HG03095 (cell line): ENCODE data around the gene RAB30.
A peak's percentile ranks its signal among the peaks of the same experiment; 100 is the strongest.

Experiments
- ATAC-seq: cut with Tn5 transposase; IDR thresholded peaks from one replicate; pipeline ENCODE4 v1.9.1; 2021; ENCODE audit warnings: moderate library complexity; ENCODE audit not compliant: unreplicated experiment

The RAB30 gene

DNA sequence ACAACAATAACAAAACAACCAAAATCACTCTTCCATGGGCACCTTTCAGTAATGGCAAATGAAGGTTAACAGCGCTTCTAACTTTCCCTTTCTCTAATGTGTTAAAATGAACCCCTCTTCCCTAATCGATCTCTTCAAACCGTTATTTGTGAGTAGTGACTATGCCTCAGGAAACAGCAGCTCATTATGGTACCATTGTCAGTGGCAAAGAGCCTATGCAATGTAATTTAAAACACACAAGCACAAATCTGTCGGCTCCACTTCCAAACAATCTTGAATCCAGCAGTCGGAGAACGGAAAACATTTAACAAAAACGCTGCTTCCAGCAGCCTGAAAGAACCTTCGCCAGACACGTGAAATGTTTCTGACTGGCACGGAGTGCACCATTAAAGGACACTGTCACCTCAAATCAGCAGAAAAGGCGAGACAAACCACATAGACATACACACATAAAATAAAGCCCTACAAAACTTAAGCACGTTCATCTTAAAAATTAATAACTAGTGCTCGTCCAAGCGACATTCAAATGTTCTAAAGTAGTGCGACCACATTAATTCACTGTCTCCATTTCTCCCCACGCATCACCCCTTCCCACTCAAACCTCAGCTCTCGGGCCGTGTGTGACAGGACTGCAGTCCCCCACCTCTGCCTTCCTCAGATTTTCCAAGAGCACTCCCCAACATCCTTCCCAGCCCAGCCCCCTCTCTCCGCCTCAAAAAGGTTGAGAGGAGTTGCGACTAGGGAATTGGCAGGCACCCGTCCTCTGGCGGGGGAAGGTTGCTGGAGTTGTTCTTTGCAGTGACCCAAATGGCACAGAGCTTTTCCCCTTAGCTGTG is 748 bp downstream of the RAB30 start:
- ATAC-seq, result no peak

DNA sequence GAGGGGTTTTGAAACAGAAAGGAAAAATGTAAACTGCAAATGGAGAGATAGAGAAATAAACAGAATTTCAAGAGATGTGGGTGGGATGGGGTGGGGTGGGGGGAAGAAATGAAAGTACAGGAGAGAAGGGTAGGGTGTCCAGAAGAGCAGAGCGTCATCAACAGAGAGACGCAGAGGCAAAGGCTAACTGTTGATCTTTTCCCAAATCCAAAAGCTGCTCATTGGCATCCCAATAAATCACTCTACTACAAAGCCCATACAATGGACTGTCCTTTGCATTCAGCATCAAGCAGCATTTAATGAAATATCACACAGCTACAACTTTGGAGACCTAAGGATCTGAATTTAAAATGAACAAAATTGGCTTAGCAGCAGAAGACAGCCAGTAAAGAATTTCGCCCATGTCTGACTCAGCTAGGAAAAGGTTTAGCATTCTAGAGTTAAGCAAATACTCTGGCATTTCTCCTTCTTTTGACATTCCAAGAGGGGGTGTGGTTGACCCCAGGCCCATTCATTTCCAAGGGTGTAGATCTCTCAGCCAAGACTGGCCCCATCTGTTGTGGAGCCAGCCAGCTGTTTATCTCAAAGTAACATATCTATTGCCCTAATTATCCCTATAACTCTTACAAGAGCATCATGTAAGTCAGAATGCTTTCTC is 1.5 kb downstream of the RAB30 start:
- ATAC-seq, result no peak

DNA sequence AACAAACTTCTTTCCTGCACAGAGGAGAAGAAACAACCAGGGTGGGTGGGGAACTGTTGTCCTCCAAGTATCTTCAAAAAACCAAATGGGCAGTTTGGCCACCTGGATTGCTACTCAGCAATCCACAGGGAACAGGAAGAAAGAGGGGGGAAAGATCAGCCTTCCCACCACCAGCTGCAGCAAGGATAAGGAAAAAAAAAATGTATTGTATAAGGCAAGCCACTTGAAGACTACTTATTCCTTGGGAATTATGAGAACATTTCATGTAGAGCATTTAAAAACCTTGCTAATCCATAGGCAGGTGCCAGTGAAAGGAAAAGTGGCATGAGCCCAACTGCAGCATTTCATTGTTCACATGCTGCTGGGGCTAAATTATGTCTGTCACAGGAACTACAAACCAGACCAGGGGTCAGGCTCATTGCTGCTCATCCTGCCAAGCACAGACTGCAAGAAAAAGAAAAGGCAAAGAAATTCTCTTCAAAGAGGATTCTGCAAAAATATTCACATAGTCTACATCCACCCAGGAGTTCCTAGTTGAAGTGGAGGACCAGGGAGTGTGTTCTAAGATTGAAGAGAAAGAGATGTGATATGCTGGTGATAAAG is 2.2 kb downstream of the RAB30 start:
- ATAC-seq, result no peak

DNA sequence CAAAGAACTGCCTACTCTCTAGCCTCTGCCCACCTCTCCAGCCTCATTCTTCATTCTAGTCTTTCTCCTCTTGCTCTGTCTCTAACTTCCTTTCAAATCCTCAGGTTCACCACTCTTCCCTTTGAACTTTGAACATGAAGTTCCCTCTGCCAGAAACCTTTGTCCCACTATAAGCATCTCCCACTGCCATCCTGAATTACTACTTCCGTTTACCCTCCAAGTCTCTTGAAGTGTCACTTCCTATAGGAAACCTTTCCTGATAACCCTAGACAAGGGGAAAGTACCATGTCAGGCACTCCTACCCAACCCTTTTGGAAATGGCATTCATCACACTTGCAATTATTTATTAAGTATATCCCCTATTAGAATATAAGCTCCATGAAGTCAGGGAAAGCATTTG is 3.1 kb downstream of the RAB30 start:
- no peak for ATAC-seq

DNA sequence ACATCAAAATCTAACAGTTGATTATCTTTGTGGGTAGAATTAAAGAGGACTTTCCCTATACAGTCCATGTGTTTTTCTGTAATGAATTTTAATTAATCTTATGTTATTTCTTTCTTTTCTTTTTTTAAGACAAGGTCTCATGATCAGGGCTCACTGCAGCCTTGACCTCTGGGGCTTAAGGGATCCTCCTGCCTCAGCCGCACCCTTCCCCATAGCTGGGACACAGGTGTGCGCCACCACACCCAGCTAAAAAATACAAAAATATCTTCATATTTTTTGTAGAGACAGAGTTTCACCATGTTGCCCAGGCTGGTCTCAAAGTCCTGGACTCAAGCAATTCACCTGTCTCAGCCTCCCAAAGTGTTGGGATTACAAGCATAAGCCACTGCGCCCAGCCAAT is 7.7 kb downstream of the RAB30 start:
- ATAC-seq, result no peak

DNA sequence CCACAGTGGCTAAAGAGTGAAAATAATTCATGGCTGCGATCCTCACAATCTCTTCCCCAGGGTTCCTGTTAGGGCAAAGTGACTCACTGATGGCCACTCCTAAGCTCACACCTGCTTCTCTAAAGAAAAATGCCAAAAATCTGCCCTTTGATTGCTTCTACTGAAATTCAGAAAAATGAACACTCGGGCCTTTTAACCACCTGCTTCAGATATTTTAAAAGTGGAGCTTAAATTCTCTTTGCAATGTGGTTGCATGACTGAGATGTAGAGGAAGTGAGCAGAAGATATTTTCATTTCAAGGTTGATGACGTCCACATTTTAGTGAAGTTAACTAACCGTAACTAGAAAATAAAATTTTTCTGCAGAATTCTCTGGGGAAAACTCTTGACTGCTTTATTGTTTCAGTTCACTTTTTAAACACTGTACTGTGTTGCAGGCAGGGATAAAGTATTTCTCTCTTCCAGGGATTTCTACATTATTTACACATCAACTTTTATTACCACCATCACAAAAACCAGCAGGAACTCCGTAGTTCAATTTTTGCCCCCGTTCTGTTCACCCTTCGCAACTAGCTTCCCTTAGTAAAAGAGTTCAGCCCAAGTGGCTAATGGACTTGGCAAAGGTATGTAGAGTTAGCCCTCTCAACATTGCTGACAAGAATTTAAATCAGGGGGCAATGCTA is 8.5 kb downstream of the RAB30 start:
- peak; percentile 64 for ATAC-seq

DNA sequence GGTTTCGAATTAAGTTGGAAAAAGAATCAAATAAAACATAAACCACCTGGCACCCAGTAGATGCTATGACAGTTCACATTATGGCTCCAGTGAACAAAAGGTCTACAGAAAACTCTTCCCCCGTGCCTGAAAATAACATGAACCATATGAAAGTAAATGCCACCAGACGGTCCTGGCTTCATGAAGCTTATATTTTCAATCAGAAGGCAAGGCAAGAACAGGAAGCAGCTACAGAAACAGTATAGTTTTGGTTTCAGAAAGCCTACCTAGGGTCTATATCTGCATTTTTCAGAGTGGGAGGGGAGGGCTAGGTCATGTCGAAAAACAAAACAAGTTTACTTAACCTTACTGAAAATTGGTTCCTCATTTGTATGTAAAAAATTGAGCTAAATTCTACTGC is 9.8 kb downstream of the RAB30 start:
- ATAC-seq, result peak; percentile 80

DNA sequence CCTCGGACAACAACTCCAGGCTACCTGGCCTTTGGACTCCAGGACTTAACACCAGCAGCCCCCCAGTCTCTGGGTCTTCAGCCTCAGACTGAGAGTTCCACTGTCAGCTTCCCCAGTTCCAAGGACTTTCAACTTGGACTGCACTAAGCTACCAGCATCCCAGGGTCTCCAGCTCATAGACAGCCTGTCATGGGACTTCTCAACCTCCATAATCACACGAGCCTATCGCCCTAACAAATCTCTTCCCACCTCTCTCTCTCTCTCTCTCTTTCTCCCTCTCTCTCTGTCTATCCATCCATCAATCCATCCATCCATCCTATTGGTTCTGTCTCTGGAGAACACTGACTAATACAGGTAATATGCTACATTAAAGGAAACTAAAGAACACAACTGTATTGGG is 10.7 kb downstream of the RAB30 start:
- no peak for ATAC-seq

DNA sequence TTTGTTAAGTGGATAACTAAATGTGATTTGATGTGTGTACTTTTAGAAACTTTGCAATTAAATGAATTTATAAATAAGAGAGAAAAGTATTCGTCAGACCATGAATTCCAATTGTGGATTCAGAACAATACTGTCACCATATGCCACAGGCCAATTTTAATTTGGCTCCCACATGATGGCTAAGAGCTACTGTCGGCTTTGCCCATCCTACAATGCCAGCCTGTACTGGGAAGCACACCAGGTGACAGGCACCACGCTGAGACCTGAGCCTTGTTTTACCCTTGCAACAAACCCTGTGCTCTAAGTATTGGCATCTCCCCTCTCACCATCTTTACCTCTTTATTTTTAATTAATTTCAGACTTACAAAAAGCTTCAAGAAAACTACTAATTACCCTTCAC is 14.0 kb downstream of the RAB30 start:
- ATAC-seq, result no peak

DNA sequence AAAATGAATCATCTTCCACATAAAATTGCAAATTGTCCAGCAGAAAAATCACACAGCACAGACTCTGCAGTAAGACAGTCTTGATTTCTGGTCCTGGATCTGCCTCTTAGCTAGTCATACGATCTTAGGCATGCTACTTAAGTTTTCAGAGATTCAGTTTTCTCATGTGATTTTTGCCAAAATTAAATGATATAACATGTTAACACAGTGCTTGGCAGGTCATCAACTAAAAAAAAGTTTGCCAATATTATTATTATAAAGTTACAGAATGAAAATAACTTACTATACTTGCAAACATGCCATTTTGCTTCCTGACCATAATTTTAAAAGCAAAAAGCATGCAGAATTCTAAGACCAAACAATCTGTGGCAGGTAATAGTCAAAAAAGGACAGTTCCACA is 15.1 kb downstream of the RAB30 start:
- ATAC-seq, result no peak

DNA sequence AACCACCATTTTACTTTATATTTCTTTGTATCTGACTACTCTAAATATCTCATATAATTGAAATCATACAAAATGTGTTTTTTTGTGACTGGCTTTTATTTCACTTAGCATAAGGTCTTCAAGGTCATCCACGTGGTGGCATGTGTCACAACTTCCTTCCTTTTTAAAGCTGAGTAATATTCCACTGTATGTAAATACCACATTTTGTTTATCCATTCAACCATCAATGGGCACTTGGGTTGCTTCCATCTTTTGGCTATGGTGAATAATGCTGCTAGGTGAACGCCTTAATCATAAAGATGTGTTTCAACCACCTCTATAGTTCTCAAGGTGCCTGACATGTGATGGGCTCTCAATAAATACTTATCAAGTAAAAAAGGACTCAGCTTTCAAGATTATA is 15.5 kb downstream of the RAB30 start:
- no peak for ATAC-seq

DNA sequence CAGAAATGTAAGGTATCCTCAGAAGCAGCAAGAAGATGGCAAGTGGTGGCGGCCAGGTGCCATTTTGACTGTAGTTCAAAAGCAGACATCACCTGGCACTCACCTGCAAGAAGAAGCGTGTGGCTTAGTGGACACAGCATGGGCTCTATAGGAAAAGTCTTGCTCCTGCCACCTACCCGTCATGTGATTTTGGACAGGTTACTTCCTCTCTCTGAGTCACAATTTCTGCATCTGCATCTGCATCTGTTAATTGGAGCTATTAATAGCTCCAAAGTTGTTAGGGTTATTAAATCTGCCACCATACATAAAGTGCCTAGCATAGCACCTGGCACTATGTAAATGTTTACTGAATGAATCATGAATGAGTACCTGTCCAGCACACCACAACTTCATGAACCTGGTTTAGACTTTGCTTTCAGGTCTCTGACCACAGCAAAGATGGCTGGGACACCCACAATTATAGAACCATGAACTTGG is 16.8 kb downstream of the RAB30 start:
- no peak for ATAC-seq

DNA sequence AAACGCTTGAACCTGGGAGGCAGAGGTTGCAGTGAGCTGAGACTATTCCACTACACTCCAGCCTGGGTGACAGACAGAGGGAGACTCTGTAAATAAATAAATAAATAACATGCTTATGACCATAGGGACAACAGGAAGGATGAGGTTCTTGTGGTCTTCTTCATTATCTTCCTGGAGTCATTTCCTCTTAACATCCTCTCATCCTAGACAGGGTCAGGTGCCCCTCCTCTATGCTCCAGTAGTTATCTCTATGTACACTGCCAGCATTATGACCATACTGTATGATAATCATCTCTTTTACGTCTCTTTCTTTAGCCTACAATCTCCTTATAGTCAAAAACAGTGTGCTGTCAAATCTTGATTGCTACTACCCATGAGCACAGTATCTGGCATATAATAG is 17.7 kb downstream of the RAB30 start:
- peak; percentile 61 for ATAC-seq

DNA sequence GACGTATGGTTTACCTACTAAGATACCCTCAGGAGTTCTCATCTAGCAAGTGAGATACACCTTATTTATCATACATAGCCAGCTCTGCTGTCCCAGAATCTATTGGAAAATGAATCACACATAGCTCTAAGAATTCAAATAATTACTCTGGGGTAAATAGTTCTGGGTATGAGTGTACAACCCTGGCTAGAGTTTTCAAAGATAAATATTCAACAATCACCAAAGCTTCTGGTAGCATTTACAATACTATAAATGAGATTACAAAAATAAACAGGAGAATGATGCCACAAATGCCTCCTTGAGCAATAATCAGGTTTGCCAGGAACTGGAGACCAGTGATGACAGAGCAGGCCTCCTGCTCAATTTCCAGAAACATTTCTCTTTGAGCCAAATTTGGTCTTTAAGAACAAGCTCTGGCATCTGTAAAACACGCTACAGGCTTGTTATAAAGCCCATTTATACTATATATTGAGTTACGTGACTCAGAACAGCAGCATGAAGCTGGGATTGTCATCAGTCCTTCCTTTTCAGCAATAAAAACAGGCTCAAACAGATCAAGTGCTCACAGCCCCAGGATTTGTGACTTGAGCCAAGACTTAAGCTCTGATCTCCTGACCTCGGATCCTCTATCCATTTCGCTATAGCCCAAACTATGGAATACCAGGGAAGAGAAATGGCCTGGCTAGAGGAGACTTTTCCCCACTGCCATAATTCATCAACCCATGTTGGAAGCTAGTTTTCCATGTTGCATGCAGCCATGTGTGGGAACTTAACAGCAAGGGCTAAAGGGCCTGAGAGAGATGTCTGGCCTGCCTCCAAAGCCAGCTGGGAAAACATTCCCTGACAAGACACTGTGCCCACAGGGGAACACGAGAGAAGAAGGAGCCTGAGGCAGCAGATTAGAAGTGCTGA is 19.7 kb downstream of the RAB30 start:
- ATAC-seq, result no peak

DNA sequence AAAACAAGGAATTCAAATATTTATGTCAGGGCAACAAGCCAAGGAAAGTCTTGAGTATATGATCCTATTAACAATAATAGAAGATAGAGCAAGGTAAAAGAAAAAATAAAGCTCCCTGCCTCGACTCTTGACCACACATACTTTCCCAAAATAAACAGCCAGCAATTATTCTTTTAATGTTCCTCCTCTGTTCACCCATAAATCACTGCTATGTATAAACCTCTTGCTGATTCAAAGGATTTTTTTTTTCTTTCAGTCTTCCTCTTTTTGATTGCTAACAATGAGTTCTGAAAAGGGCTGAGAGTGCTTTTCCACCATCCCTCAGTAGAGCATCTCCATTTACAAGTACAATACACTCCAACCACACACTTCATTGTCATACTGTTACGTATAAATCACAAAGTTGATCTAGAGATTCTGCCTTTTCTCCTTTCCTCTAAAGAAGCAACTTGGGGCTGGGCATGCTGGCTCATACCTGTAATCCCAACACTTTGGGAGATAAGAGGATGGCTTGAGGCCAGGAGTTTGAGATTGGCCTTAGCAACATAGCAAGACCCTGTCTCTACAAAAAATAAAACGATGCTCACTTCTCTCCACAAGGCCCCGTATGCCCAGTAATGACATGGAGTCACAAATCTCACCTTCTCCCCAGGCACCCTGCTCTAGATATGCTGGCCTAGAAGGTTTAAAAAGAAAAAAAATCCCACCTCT is 24.0 kb downstream of the RAB30 start:
- ATAC-seq, result no peak

DNA sequence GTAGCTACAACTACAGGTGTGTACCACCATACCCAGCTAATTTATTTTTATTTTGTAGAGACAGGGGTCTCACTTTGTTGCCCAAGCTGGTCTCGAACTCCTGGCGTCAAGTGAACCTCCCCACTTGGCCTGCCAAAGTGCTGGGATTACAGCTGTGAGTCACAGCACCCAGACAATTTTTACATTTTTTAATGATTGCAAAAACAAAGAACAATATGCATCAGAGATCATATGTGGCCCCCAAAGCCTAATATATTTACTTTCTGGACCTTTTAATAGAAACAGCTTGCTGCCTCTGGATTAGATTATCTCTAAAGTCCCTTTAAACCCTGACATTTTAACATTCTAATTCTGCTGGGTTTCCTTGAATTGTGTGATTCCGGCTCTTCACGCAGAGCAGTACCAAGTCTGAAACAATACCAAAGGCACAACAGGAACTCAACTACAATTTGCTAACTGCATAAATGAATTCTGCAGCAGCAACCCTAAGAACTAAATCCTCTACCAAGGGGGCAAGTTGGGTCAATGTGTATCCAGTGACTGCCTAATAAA is 25.0 kb downstream of the RAB30 start:
- no peak for ATAC-seq

DNA sequence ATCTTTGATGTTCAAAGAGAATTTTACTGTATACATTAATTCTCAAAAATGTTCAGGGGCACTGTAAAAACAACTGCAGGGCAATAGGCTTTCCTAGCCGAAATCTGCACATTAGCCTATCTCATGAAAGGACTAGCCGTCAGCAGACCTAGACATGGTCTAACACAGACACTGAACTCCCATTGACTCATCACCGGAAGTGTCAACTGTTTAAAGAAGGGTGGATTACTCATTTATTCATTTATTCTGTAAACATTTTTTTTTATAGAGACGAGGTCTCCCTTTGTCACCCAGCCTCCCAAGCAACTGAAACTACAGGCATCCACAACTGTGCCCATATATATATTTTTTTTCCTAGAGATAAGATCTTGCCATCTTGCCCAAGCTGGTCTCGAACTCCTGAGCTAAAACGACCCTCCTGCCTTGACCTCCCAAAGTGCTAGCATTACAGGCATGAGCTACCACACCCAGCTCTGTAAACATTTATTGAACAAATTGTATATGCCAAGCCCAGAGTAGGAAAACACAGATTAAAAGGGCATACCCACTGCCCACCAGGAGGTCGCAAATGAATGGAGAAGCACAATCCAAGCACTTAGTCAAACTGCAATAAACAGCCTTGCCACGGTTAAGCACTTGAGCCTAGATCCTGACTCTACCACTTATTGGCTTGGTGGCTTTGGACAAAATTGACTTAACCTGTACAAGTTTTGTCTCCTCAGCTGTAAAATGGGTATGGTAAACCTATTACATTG is 26.6 kb downstream of the RAB30 start:
- ATAC-seq, result peak; percentile 61

DNA sequence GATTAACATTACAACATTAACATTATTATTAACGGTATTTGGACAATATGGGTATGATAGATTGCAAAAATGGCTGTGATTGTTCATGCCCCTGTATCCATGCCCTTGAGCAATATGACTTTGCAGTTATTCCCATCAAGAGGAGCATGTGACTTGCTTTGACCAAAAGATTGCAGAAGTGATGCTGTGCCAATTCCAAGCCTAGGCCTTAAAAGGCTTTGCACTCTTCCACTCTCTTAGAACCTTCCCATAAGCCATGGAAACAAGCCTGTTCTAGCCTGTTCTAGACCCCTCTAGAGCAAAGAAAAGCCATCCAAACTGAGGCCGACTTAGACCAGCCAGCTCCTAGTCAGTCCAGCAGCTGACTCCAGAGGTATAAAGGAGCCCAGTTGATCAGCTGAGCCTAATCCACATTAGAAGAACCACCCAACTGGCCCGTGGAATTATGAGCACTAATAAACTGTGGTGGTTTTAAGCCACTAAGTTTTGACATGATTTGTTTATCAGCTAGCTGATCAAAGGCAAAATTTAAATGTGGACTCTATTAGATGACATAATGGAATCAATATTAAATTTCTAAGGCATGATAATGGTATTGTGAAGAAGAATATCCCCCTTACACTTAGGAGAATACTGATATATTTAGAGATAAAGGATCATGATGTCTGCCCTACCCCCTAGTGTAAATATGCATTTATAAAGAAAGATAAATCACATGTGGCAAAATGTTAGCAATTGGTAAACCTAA is 28.6 kb downstream of the RAB30 start:
- ATAC-seq, result no peak
